ENCODE results near the gene NUTM1. TPM values are rescaled to one million over a fixed set of nuclear protein-coding genes. Genes with fewer than 3 reads are reported as not detected.
A peak's percentile ranks its signal among the peaks of the same experiment; 100 is the strongest.

Gene NUTM1
- polyA plus RNA-seq (2013, experiment 1 of 4), result 0.13 TPM
- polyA plus RNA-seq (2013, experiment 2 of 4), result 0.11 TPM
- 0.05 TPM for polyA plus RNA-seq (2013, experiment 3 of 4)
- 0.08 TPM for polyA plus RNA-seq (2013, experiment 4 of 4)

DNA sequence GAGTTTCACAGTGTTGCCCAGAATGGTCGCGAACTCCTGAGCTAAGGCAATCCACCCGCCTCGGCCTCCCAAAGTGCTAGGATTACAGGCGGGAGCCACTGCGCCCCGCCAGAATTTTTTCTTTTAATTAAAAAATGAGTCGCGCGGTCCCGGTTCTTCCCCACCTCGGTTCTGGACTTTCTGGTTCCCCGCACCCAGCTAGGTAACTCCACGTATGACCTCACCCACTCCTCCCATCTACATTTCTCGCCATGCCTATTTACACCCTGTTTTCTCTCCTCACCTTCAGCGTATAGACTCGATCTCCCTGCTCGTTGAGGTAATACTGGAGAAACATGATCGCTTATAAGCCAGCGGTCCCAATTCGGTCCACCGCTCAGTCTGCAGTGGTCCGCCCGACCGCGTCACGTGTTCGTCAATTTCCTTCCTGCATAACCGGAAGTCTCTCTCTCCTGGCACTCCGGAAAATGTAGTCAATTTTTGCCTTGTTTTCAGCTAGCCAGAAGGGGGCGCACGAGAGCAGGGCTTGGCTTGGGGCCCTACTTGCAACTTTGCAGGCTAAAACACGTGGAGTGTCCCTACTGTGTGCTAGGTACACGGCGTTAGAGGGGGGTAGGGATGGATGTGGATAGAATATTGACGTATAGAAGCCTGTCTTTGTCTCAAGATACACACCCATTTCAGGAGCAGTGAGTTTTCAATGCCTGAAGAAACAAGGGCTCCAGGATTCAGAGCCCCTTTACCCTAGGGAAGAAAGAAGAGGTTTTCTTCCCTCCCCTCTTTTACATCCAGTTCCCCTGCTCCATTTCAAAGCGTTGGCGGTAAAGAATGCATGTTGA lies at the start of gene NUTM1, which contains the start of gene NOP10:
Gene NUTM1, plus strand, starts transcription at position 579 of the 839 bp plus-strand sequence. CDS start 382 bp downstream, outside the sequence.
Gene NOP10, minus strand, starts transcription at position 400 of the 839 bp plus-strand sequence. Its CDS starts 63 bp downstream, at position 337.
- H3K27me3 ChIP-seq (ENCODE audit: control insufficient read depth, insufficient read depth, low read length, poor library complexity, severe bottlenecking), result no peaks in the 10 kb centered on the region
- peak within 1 kb of the TSS; percentile 84 for H3K4me3 ChIP-seq (ENCODE audit: insufficient read depth, low read depth, low read length)
- no peaks in the 10 kb centered on the region for H3K9me3 ChIP-seq (ENCODE audit: control insufficient read depth, low read length)
- no peaks in the 10 kb centered on the region for H3K4me1 ChIP-seq (ENCODE audit: control insufficient read depth, insufficient read depth, low read length)
- peaks cover 8% of the 10 kb centered on the region for H3K36me3 ChIP-seq (ENCODE audit: control insufficient read depth, insufficient read depth, low read length)
- WGBS, 2 experiments, result 1% methylated on average over 38 of the region's 38 CpGs
- H3K27ac ChIP-seq (ENCODE audit: insufficient read depth, low read depth, low read length, poor library complexity, severe bottlenecking), result peak within 1 kb of the TSS; percentile 60

- Histone ChIP-seq H3K27ac (ENCODE audit: insufficient read depth, low read depth, low read length, poor library complexity, severe bottlenecking) (no peak overlapping the region), H3K4me1 (ENCODE audit: control insufficient read depth, insufficient read depth, low read length) (no peaks in the 10 kb centered on the region), H3K27me3 (ENCODE audit: control insufficient read depth, insufficient read depth, low read length, poor library complexity, severe bottlenecking) (no peaks in the 10 kb centered on the region), H3K36me3 (ENCODE audit: control insufficient read depth, insufficient read depth, low read length) (no peaks in the 10 kb centered on the region), H3K9me3 (ENCODE audit: control insufficient read depth, low read length) (no peaks in the 10 kb centered on the region), H3K4me3 (ENCODE audit: insufficient read depth, low read depth, low read length) (no peak overlapping the region)
- WGBS, 2 experiments, result no CpG with 5 or more reads among the region's 1 CpG
Observed at GRCh38 chr15:34297059-34297458, 46.1 kb upstream of the NUTM1 start.

DNA sequence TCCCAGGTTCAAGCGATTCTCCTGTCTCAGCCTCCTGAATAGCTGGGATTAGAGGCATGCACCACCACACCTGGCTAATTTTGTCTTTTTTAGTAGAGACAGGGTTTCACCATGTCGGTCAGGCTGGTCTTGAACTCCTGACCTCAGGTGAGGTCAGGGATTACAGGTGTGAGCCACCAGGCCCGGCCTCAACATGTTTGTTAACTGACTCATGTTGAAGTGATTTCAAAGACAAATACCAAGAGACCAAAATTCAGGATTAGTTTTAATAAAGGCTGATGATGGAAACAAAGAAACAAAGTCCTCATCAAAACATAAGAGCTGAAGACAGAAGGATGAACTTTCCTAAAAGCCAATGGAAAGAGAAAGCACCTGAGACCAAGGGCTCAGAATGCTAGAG lies 42.1 kb upstream of the NUTM1 start:
- 96 to 98% methylated on average over 3 of the region's 3 CpGs for WGBS, 2 experiments
- no peaks in the 10 kb centered on the region for H3K4me1 ChIP-seq (ENCODE audit: control insufficient read depth, insufficient read depth, low read length)
- no peak overlapping the region for H3K4me3 ChIP-seq (ENCODE audit: insufficient read depth, low read depth, low read length)
- no peaks in the 10 kb centered on the region for H3K36me3 ChIP-seq (ENCODE audit: control insufficient read depth, insufficient read depth, low read length)
- H3K27me3 ChIP-seq (ENCODE audit: control insufficient read depth, insufficient read depth, low read length, poor library complexity, severe bottlenecking), result no peaks in the 10 kb centered on the region
- no peak overlapping the region for H3K27ac ChIP-seq (ENCODE audit: insufficient read depth, low read depth, low read length, poor library complexity, severe bottlenecking)
- H3K9me3 ChIP-seq (ENCODE audit: control insufficient read depth, low read length), result no peaks in the 10 kb centered on the region

- Histone ChIP-seq H3K36me3 (ENCODE audit: control insufficient read depth, insufficient read depth, low read length) (no peaks in the 10 kb centered on the region), H3K4me3 (ENCODE audit: insufficient read depth, low read depth, low read length) (no peak overlapping the region), H3K27ac (ENCODE audit: insufficient read depth, low read depth, low read length, poor library complexity, severe bottlenecking) (no peak overlapping the region), H3K27me3 (ENCODE audit: control insufficient read depth, insufficient read depth, low read length, poor library complexity, severe bottlenecking) (no peaks in the 10 kb centered on the region), H3K9me3 (ENCODE audit: control insufficient read depth, low read length) (no peaks in the 10 kb centered on the region), H3K4me1 (ENCODE audit: control insufficient read depth, insufficient read depth, low read length) (no peaks in the 10 kb centered on the region)
Observed at GRCh38 chr15:34304613-34305012, 38.5 kb upstream of the NUTM1 start.

GRCh38 chr15:34311563-34311962 lies 31.6 kb upstream of the NUTM1 start:
- Histone ChIP-seq H3K9me3 (ENCODE audit: control insufficient read depth, low read length) (no peaks in the 10 kb centered on the region), H3K27me3 (ENCODE audit: control insufficient read depth, insufficient read depth, low read length, poor library complexity, severe bottlenecking) (no peaks in the 10 kb centered on the region), H3K27ac (ENCODE audit: insufficient read depth, low read depth, low read length, poor library complexity, severe bottlenecking) (no peak overlapping the region), H3K36me3 (ENCODE audit: control insufficient read depth, insufficient read depth, low read length) (no peaks in the 10 kb centered on the region), H3K4me1 (ENCODE audit: control insufficient read depth, insufficient read depth, low read length) (no peaks in the 10 kb centered on the region), H3K4me3 (ENCODE audit: insufficient read depth, low read depth, low read length) (no peak overlapping the region)
- 71 to 100% methylated on average over 1 of the region's 1 CpG for WGBS, 2 experiments

- Histone ChIP-seq H3K9me3 (ENCODE audit: control insufficient read depth, low read length) (no peaks in the 10 kb centered on the region), H3K4me1 (ENCODE audit: control insufficient read depth, insufficient read depth, low read length) (no peaks in the 10 kb centered on the region), H3K27me3 (ENCODE audit: control insufficient read depth, insufficient read depth, low read length, poor library complexity, severe bottlenecking) (no peaks in the 10 kb centered on the region), H3K4me3 (ENCODE audit: insufficient read depth, low read depth, low read length) (no peak overlapping the region), H3K36me3 (ENCODE audit: control insufficient read depth, insufficient read depth, low read length) (no peaks in the 10 kb centered on the region), H3K27ac (ENCODE audit: insufficient read depth, low read depth, low read length, poor library complexity, severe bottlenecking) (no peak overlapping the region)
- WGBS, 2 experiments, result 88 to 97% methylated on average over 3 of the region's 3 CpGs
Observed at GRCh38 chr15:34314491-34315490, 28.3 kb upstream of the NUTM1 start.

- H3K27ac ChIP-seq (ENCODE audit: insufficient read depth, low read depth, low read length, poor library complexity, severe bottlenecking), result no peak overlapping the region
- H3K27me3 ChIP-seq (ENCODE audit: control insufficient read depth, insufficient read depth, low read length, poor library complexity, severe bottlenecking), result no peaks in the 10 kb centered on the region
- H3K4me3 ChIP-seq (ENCODE audit: insufficient read depth, low read depth, low read length), result peak overlapping the region; percentile 37
- H3K36me3 ChIP-seq (ENCODE audit: control insufficient read depth, insufficient read depth, low read length), result no peaks in the 10 kb centered on the region
- H3K4me1 ChIP-seq (ENCODE audit: control insufficient read depth, insufficient read depth, low read length), result no peaks in the 10 kb centered on the region
- H3K9me3 ChIP-seq (ENCODE audit: control insufficient read depth, low read length), result no peaks in the 10 kb centered on the region
- 23 to 32% methylated on average over 10 of the region's 10 CpGs for WGBS, 2 experiments
Observed at GRCh38 chr15:34318277-34319079, 24.6 kb upstream of the NUTM1 start.

DNA sequence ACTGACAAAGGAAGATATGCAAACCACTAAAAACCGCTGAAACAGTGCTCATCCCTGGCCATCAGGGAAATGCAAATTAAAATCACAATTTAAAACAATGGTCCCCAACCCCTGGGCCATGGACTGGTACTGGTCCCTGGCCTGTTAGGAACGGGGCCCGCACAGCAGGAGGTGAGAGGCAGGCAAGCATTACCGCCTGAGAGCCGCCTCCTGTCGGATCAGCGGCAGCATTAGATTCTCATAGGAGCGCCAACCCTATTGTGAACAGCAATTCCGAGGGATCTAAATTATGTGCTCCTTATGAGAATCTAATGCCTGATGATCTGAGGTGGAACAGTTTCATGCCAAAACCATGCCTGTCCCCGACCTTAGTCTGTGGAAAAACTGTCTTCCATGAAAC lies 19.9 kb upstream of the NUTM1 start:
- Histone ChIP-seq H3K4me1 (ENCODE audit: control insufficient read depth, insufficient read depth, low read length) (no peaks in the 10 kb centered on the region), H3K36me3 (ENCODE audit: control insufficient read depth, insufficient read depth, low read length) (no peaks in the 10 kb centered on the region), H3K27ac (ENCODE audit: insufficient read depth, low read depth, low read length, poor library complexity, severe bottlenecking) (no peak overlapping the region), H3K9me3 (ENCODE audit: control insufficient read depth, low read length) (no peaks in the 10 kb centered on the region), H3K27me3 (ENCODE audit: control insufficient read depth, insufficient read depth, low read length, poor library complexity, severe bottlenecking) (no peaks in the 10 kb centered on the region), H3K4me3 (ENCODE audit: insufficient read depth, low read depth, low read length) (no peak overlapping the region)
- WGBS, 2 experiments, result 93 to 95% methylated on average over 10 of the region's 10 CpGs

- 100% methylated on average over 1 of the region's 1 CpG; no CpG with 5 or more reads in 1 of the 2 experiments for WGBS, 2 experiments
- no peak overlapping the region for H3K4me3 ChIP-seq (ENCODE audit: insufficient read depth, low read depth, low read length)
- H3K36me3 ChIP-seq (ENCODE audit: control insufficient read depth, insufficient read depth, low read length), result no peaks in the 10 kb centered on the region
- no peaks in the 10 kb centered on the region for H3K9me3 ChIP-seq (ENCODE audit: control insufficient read depth, low read length)
- no peaks in the 10 kb centered on the region for H3K4me1 ChIP-seq (ENCODE audit: control insufficient read depth, insufficient read depth, low read length)
- no peaks in the 10 kb centered on the region for H3K27me3 ChIP-seq (ENCODE audit: control insufficient read depth, insufficient read depth, low read length, poor library complexity, severe bottlenecking)
- H3K27ac ChIP-seq (ENCODE audit: insufficient read depth, low read depth, low read length, poor library complexity, severe bottlenecking), result no peak overlapping the region
Observed at GRCh38 chr15:34324933-34325332, 18.2 kb upstream of the NUTM1 start.

Data from ectodermal cell (in vitro differentiated cells).